Brain microvascular endothelial cell (primary cell): ENCODE measurements around the gene MVP.

Experiments used
- DNase-seq: peaks from one replicate; pipeline ENCODE4 v3.0.0-alpha.2; 2020
- H3K27ac ChIP-seq: fragments of 250-450 bp; sonication (Bioruptor Pico); 2 replicates; pipeline ENCODE4 v1.5.1; 2020; ENCODE audit warnings: mild to moderate bottlenecking, moderate library complexity
- H3K27me3 ChIP-seq: fragments of 250-450 bp; sonication (Bioruptor Pico); replicated peaks from 2 replicates; pipeline ENCODE4 v1.5.1; 2020; ENCODE audit warnings: mild to moderate bottlenecking
- H3K36me3 ChIP-seq: fragments of 250-450 bp; sonication (Bioruptor Pico); replicated peaks from 2 replicates; pipeline ENCODE4 v1.5.1; 2020; ENCODE audit warnings: mild to moderate bottlenecking
- H3K4me3 ChIP-seq: 2 replicates; pipeline ENCODE4 v1.5.1; 2011; ENCODE audit warnings: low read depth, mild to moderate bottlenecking, control low read depth, low read length, moderate library complexity
- in situ Hi-C: cut with HindIII; loops from 2 replicates; pipeline ENCODE4 v1.10.0; 2017; ENCODE audit warnings: low sequenced_read_pairs, low pct_ligation_motif_present
- TF ChIP-seq, protein P1 (sequence below): IDR thresholded peaks from 2 replicates; pipeline ENCODE4 v1.5.1; 2011; ENCODE audit warnings: low read depth, mild to moderate bottlenecking, moderate library complexity, low read length, control low read depth, inconsistent platforms; ENCODE audit errors: missing control alignments

MVP gene

DNA sequence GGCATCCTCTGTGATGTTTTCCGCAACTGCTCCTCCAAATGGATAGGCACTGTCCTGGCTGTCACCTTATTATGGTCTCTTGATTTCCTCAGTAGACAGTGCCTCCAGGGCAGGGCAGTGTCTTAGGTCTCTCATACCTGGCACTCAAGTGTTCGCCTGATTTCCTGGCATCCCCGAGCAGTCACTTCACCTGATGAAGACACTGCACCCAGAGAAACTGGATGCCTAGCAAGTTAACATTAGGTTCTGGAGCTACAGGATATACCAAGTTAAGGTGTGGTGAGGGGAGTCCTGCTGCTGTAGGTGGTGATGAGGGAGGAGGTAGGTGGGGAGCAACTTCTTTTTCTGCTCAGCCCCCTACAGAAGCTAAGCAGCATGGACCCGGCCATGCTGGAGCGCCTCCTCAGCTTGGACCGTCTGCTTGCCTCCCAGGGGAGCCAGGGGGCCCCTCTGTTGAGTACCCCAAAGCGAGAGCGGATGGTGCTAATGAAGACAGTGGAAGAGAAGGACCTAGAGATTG is 17.8 kb upstream of the MVP start:
- Histone ChIP-seq H3K27ac (no peak overlapping the region), H3K27me3 (no peaks in the 10 kb centered on the region), H3K36me3 (peaks cover 9% of the 10 kb centered on the region), H3K4me3 (no peak overlapping the region)
- TF ChIP-seq, protein P1, sequence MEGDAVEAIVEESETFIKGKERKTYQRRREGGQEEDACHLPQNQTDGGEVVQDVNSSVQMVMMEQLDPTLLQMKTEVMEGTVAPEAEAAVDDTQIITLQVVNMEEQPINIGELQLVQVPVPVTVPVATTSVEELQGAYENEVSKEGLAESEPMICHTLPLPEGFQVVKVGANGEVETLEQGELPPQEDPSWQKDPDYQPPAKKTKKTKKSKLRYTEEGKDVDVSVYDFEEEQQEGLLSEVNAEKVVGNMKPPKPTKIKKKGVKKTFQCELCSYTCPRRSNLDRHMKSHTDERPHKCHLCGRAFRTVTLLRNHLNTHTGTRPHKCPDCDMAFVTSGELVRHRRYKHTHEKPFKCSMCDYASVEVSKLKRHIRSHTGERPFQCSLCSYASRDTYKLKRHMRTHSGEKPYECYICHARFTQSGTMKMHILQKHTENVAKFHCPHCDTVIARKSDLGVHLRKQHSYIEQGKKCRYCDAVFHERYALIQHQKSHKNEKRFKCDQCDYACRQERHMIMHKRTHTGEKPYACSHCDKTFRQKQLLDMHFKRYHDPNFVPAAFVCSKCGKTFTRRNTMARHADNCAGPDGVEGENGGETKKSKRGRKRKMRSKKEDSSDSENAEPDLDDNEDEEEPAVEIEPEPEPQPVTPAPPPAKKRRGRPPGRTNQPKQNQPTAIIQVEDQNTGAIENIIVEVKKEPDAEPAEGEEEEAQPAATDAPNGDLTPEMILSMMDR: no peak
- DNase-seq: no peak
- in situ Hi-C loops: no loop called here

DNA sequence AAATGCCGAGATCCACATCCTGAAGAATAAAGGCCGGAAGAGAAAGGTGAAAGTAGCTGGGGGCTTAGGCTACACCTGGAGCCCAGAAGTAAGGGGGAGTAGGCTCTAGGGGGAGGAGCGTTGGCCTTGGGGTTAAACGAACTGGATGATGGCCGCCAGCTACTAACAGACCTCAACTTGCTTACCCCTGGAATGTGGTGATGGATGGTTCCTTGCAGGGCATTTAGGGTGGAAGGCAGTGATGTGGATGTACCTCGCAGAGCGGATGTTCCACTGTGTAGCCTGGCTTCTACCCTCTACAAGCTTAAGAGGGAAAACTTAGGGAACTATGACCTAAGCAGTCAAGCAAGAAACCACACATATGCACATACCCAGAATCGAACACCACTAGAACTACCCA is 16.2 kb upstream of the MVP start:
- H3K4me3 ChIP-seq: no peak overlapping the region
- TF ChIP-seq, protein P1: no peak
- peaks cover 9% of the 10 kb centered on the region for H3K36me3 ChIP-seq
- in situ Hi-C loops: no loop called here
- H3K27ac ChIP-seq: no peak overlapping the region
- DNase-seq: no peak
- no peaks in the 10 kb centered on the region for H3K27me3 ChIP-seq

GRCh38 chr16:29804455-29805231 is 15.6 kb upstream of the MVP start:
- Histone ChIP-seq H3K27me3 (no peaks in the 10 kb centered on the region), H3K36me3 (peaks cover 8% of the 10 kb centered on the region), H3K27ac (peak overlapping the region; percentile 63), H3K4me3 (peak overlapping the region; percentile 78)
- in situ Hi-C loops: no loop called here
- no peak for DNase-seq
- TF ChIP-seq, protein P1: no peak

DNA sequence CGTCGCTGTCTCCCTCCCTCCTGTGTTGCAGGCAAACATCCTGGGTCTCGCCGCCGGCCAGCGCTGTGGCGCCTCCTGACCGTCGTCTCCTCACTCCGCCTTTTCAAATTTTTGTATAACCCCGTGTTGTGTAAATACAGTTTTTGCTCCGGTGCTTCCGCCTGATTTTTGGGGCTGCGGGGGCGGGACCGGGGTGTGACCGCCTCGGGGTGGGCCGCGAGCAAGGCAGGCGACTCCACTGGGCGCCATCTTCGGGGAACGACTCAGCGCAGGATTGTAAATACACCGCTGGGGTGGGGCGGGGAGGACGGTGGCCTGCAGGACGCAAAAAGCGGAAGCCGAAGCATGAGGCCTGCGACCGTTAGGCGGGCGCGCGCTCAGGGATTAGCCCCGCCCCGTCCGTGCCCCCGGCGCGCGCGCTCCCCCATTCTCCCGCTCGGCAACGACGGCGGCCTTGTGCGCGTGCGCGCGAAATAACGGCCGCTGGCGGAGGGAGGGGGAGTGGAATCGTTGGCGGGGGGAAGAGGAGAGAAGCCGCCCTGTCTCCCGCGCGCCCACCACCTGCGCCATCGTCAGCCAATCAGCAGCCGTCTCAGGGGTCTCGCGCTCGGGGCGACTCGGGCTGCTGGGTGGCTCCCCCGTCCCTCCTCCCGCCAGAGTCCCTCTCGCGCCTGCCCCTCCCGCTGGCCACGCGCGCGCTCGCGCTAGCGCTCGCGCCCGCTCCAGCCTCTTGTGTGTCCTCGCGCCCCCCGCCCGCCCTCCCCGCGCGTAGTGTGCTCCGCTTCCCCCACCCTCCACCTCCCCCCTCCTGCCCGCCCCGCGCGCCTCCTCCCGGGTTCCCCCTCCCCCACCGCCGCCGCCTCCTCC is 14.8 kb upstream of the MVP start:
- peak; percentile 97 for DNase-seq
- in situ Hi-C loops: no loop called here
- Histone ChIP-seq H3K27ac (peak overlapping the region; percentile 63), H3K36me3 (peaks cover 9% of the 10 kb centered on the region), H3K27me3 (no peaks in the 10 kb centered on the region), H3K4me3 (peak overlapping the region; percentile 78)
- TF ChIP-seq, protein P1: peak; percentile 6

DNA sequence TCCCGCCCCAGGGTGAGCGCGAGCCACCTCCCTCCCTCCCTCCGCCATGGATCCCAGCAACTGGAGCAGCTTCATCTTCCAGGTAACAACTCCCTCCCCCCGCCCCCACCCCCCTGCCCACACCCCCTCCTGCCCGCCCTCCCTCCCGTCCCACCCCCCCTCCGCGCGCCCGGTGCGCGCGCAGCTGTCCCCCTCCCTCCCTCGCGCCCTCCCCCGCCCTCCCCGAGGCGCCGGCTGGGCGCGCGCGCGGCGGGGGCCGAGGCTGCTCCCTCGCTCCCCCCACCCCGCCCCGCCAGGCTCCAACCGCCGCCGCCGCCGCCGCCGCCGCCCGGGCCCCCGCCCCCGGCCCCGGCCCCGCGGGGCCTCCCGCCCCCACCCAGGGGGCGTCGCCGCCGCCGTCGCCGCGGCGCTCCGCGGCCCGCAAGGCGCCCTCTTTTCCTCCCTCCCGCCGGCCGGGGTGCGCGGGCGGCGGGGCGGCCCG is 14.1 kb upstream of the MVP start, which contains the start of gene MAZ:
Gene MAZ, plus strand, starts transcription at position 431 of the 481 bp plus-strand sequence. CDS start 173 bp downstream, outside the sequence.
- TF ChIP-seq, protein P1: no peak

More for the DNA sequence above, 14.1 kb upstream of the MVP start, which contains the start of gene MAZ:
- Histone ChIP-seq H3K4me3 (peak within 1 kb of the TSS; percentile 78), H3K27me3 (no peaks in the 10 kb centered on the region), H3K36me3 (peaks cover 9% of the 10 kb centered on the region), H3K27ac (peak within 1 kb of the TSS; percentile 63)
- no peak for DNase-seq
- in situ Hi-C loops: no loop called here
